ENCODE results near the gene MARK3. TPM values are rescaled to one million over a fixed set of nuclear protein-coding genes. Genes with fewer than 3 reads are reported as not detected.

The MARK3 gene
- total RNA-seq, 1 donor from 2014 or later: 84.2 TPM

DNA sequence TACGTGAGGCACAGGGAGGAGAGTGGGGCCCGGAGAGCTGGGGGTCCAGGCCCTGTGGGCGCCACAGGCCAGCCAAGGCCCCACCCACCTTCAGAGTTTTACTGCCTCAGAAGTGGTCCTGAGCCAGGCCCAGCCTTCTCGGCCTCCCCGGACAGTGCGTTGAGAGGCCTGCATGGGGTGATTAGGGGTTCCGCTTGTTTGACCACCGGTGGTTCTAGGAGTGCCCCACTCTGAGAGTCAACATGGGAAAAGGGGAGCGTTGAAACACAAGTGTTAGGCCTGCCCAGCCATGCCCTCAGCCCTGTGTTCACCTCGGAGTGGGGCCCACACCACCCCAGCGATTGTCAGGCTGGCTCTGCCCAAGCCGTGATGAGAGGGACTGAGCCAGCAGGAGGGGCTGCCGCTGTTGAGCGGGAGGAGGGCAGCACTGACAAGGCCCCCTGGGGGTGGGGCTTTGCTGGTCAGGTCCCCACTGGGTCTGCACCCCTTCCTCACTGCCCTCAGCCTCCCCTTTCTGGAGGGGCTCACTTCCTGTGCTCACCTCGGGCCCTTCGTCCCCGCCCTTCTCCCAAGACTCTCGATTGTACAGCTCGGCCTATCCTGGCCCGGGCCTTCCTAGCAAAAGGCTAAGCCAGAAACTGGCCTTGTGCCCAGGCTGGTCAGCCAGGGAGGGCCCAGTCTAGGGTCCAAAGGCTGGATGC, 132.7 kb downstream of the MARK3 start:
- Mint-ChIP-seq H3K9me3 (ENCODE audit: unreplicated experiment) (no peaks in the 10 kb centered on the region), H3K36me3 (ENCODE audit: unreplicated experiment) (no peaks in the 10 kb centered on the region), H3K27me3 (ENCODE audit: unreplicated experiment) (no peaks in the 10 kb centered on the region), H3K4me1 (ENCODE audit: unreplicated experiment) (peaks cover 17% of the 10 kb centered on the region), H3K4me3 (ENCODE audit: unreplicated experiment) (no peak overlapping the region), H3K27ac (ENCODE audit: unreplicated experiment) (no peak overlapping the region)
- DNase-seq (ENCODE audit: extremely low spot score, unreplicated experiment): no peak
- TF ChIP-seq, protein P1, sequence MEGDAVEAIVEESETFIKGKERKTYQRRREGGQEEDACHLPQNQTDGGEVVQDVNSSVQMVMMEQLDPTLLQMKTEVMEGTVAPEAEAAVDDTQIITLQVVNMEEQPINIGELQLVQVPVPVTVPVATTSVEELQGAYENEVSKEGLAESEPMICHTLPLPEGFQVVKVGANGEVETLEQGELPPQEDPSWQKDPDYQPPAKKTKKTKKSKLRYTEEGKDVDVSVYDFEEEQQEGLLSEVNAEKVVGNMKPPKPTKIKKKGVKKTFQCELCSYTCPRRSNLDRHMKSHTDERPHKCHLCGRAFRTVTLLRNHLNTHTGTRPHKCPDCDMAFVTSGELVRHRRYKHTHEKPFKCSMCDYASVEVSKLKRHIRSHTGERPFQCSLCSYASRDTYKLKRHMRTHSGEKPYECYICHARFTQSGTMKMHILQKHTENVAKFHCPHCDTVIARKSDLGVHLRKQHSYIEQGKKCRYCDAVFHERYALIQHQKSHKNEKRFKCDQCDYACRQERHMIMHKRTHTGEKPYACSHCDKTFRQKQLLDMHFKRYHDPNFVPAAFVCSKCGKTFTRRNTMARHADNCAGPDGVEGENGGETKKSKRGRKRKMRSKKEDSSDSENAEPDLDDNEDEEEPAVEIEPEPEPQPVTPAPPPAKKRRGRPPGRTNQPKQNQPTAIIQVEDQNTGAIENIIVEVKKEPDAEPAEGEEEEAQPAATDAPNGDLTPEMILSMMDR (IDR thresholded peaks at IDR 0.05): no peak

DNA sequence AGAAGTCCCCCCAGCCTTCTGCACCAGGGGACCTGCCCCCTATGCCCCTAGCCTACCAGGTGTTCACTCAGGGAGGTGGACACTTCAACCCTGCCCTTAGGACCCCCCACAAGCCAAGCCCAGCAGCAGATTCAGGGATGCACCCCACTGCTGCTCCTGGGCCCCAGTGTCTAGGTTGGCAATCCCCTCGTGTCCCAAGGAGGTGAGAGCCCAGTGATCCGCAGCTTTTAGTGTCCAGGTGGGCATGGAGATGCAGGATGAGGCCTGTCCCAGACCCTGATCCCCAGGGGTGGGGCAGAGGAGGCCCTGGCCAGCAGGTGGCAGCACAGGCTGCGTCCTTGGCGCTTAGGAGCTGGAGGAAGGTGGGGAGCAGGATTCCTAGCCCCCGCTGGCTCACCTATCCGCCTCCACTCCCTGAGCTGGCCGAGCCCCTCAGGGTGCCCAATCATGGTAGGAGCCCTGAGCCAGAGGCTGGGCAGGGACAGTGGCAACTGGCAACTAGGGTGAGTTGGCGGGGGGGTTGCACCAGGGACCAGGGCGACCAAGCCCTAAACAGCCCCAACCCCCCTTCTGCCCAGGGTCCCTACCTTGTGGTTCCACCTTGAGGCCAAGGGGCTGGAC, 133.3 kb downstream of the MARK3 start:
- H3K27ac Mint-ChIP-seq (ENCODE audit: unreplicated experiment): no peak overlapping the region
- no peaks in the 10 kb centered on the region for H3K36me3 Mint-ChIP-seq (ENCODE audit: unreplicated experiment)
- H3K9me3 Mint-ChIP-seq (ENCODE audit: unreplicated experiment): no peaks in the 10 kb centered on the region
- H3K4me1 Mint-ChIP-seq (ENCODE audit: unreplicated experiment): peaks cover 22% of the 10 kb centered on the region
- TF ChIP-seq, protein P1 (IDR thresholded peaks at IDR 0.05): peak; percentile 87
- H3K27me3 Mint-ChIP-seq (ENCODE audit: unreplicated experiment): peaks cover under 1% of the 10 kb centered on the region
- DNase-seq (ENCODE audit: extremely low spot score, unreplicated experiment): no peak
- no peak overlapping the region for H3K4me3 Mint-ChIP-seq (ENCODE audit: unreplicated experiment)

DNA sequence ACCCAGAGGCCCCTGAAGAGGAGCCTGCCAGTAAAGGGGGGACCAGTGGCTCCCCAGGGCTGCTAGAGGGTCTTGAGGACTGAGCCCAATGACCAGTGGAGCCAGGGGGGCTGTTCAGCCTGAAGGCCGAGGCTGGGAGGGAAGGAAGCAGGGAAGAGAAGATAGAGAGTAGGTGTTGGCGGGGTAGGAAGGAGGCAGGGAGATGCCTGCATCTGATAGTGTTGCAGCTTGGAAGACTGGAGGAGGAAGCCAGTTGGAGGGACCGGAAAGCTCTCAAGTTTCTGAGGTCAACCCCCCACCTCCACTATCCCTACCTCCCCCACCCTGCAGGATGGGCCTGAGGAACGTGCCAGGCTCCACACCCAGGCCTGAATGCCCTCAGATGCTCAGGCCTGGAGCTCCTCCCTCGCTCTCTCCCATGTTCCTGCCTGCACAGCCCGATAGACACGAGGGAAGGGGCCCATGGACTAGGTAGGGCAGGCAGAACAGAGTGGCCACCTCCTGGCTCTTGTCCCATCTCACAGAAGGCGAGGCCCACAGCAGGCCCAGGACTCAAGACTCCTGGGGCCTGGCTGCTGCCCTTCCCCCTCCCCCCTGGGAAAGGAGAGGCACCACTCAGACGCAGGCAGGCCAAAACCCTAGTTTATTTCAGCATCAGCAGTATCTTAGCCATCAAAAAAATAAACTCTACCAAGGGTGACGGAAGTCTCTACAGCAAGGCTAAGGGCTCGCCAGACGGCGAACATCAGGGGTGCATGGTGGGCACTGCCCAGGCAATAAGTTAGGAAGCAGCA, 134.0 kb downstream of the MARK3 start:
- TF ChIP-seq, protein P1 (IDR thresholded peaks at IDR 0.05): no peak
- H3K27me3 Mint-ChIP-seq (ENCODE audit: unreplicated experiment): peaks cover 4% of the 10 kb centered on the region
- H3K9me3 Mint-ChIP-seq (ENCODE audit: unreplicated experiment): no peaks in the 10 kb centered on the region
- no peaks in the 10 kb centered on the region for H3K36me3 Mint-ChIP-seq (ENCODE audit: unreplicated experiment)
- DNase-seq (ENCODE audit: extremely low spot score, unreplicated experiment): no peak
- peaks cover 25% of the 10 kb centered on the region for H3K4me1 Mint-ChIP-seq (ENCODE audit: unreplicated experiment)
- no peak overlapping the region for H3K4me3 Mint-ChIP-seq (ENCODE audit: unreplicated experiment)
- peak overlapping the region; percentile 54 for H3K27ac Mint-ChIP-seq (ENCODE audit: unreplicated experiment)

DNA sequence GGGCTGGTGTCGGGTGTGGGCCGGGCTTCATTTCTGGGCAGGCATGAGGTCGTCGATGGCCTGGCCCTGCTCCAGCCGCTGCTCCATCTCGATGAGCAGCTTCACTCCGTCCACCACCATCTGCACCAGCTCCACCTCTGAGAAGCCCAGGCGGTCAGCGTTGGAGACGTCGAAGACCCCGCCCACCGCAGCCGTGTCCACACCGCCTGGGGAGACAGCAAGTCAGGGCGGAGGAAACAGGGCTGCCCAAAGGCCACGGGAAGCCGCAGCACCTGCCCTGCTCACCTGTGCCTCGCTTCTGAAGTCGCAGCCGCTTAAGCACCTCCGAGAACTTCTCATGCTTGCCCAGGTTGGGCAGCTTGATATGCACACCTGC, 134.6 kb downstream of the MARK3 start:
- peak overlapping the region; percentile 32 for H3K27ac Mint-ChIP-seq (ENCODE audit: unreplicated experiment)
- H3K36me3 Mint-ChIP-seq (ENCODE audit: unreplicated experiment): no peaks in the 10 kb centered on the region
- DNase-seq (ENCODE audit: extremely low spot score, unreplicated experiment): no peak
- H3K27me3 Mint-ChIP-seq (ENCODE audit: unreplicated experiment): peaks cover 4% of the 10 kb centered on the region
- H3K4me1 Mint-ChIP-seq (ENCODE audit: unreplicated experiment): peaks cover 25% of the 10 kb centered on the region
- H3K4me3 Mint-ChIP-seq (ENCODE audit: unreplicated experiment): no peak overlapping the region
- H3K9me3 Mint-ChIP-seq (ENCODE audit: unreplicated experiment): no peaks in the 10 kb centered on the region
- TF ChIP-seq, protein P1 (IDR thresholded peaks at IDR 0.05): no peak

DNA sequence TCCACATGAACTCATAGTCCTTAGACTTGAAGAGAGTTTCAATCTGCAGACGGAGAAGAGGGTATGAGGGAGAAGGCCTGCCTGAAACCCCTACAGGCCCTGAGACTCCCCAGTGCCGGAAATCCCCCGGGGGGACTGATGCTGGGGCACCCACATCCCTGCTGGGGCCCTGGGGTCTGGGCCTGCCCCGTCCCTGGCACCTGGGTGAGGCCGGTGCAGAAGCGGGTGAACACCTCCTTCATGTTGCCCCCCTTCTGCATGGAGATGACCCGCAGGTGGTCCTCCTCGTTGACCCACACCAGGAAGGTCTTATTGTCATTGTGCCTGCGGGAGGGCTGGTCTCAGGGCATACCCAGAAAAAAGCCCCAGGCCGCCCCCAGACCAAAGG, 135.0 kb downstream of the MARK3 start:
- Mint-ChIP-seq H3K9me3 (ENCODE audit: unreplicated experiment) (no peaks in the 10 kb centered on the region), H3K36me3 (ENCODE audit: unreplicated experiment) (no peaks in the 10 kb centered on the region), H3K27me3 (ENCODE audit: unreplicated experiment) (peaks cover 4% of the 10 kb centered on the region), H3K4me3 (ENCODE audit: unreplicated experiment) (no peak overlapping the region), H3K27ac (ENCODE audit: unreplicated experiment) (peak overlapping the region; percentile 44), H3K4me1 (ENCODE audit: unreplicated experiment) (peaks cover 25% of the 10 kb centered on the region)
- TF ChIP-seq, protein P1 (IDR thresholded peaks at IDR 0.05): no peak
- no peak for DNase-seq (ENCODE audit: extremely low spot score, unreplicated experiment)

All from osteocyte (in vitro differentiated cells).